A549 (cell line): ENCODE results near the gene NID1. TPM values are rescaled to one million over a fixed set of nuclear protein-coding genes. Genes with fewer than 3 reads are reported as not detected.

Source experiments
- ATAC-seq, 2 experiments: fragments of 200-7000 bp in 1 of 2; fragments of >200 bp in 1 of 2; cut with Nextera tagmentation in 1 of 2; cut with Tn5 transposase in 1 of 2; 3 replicates each; pipeline versions ENCODE4 v1.8.0 to v1.9.1; 2018 to 2020; ENCODE audit warnings: mild to moderate bottlenecking in 1 of 2, moderate library complexity in 1 of 2
- CTCF ChIA-PET: fragments of 300-600 bp; sonication (Branson Sonifier 250); formaldehyde crosslinking; extraction: SDS; loops from one replicate; lab custom pipeline; 2021; ENCODE audit warnings: antibody characterized with exemption, inconsistent platforms; lab: Yijun Ruan, JAX
- POLR2A ChIA-PET: fragments of 350-600 bp; formaldehyde crosslinking; extraction: SDS; loops from one replicate; lab custom pipeline; 2021; ENCODE audit warnings: antibody characterized with exemption, inconsistent platforms; lab: Yijun Ruan, JAX
- DNase-seq, 2 experiments: peaks; one replicate each; pipeline versions ENCODE4 v3.0.0 to v3.0.0-alpha.2; 2011 to 2016; ENCODE audit warnings: low read depth in 1 of 2, low spot score in 1 of 2
- FAIRE-seq: peaks from 2 replicates; lab custom pipeline; 2011; peaks lifted over from hg19 to GRCh38; lab: Jason Lieb, UNC
- H3K27ac ChIP-seq, 2 experiments: fragments of >200 bp; sonication (Bioruptor Twin); formaldehyde crosslinking; 3 replicates each; pipeline ENCODE4 v1.5.1; 2016 to 2017
- H3K4me1 ChIP-seq: fragments of >200 bp; sonication (Bioruptor Twin); formaldehyde crosslinking; 3 replicates; pipeline ENCODE4 v1.6.1; 2016
- H3K4me2 ChIP-seq: fragments of >200 bp; sonication (Bioruptor Twin); formaldehyde crosslinking; 3 replicates; pipeline ENCODE4 v1.6.1; 2016
- H3K4me3 ChIP-seq: fragments of >200 bp; sonication (Bioruptor Twin); formaldehyde crosslinking; 3 replicates; pipeline ENCODE4 v1.5.1; 2016
- H3K9me3 ChIP-seq: fragments of >200 bp; sonication (Bioruptor Twin); formaldehyde crosslinking; 3 replicates; pipeline ENCODE4 v1.6.1; 2016
- BHLHE40 ChIP-seq: IDR thresholded peaks from 2 replicates; pipeline ENCODE4 v1.6.1; 2012; ENCODE audit warnings: low read depth, low read length, inconsistent platforms
- CBX8 ChIP-seq: fragments of 200-600 bp; sonication (generic); IDR thresholded peaks from 2 replicates; pipeline ENCODE4 v1.6.1; 2016
- CHD4 ChIP-seq: fragments of 200-600 bp; sonication (generic); IDR thresholded peaks from 2 replicates; pipeline ENCODE4 v1.6.1; 2016; ENCODE audit warnings: antibody characterized with exemption, mild to moderate bottlenecking, borderline replicate concordance
- EHF ChIP-seq: fragments of 250-450 bp; sonication (Bioruptor Pico); IDR thresholded peaks from 2 replicates; pipeline ENCODE4 v1.5.0; 2020; ENCODE audit warnings: mild to moderate bottlenecking
- ELK1 ChIP-seq: fragments of 150-350 bp; IDR thresholded peaks from 2 replicates; pipeline ENCODE4 v1.6.1; 2014; ENCODE audit warnings: low read depth, mild to moderate bottlenecking, low read length
- FOSL2 ChIP-seq, 2 experiments: fragments of 450-650 bp in 1 of 2; fragments of >200 bp in 1 of 2; sonication (Bioruptor Twin) in 1 of 2; formaldehyde crosslinking; IDR thresholded peaks; 2 replicates each; pipeline versions ENCODE4 v1.5.0 to v1.6.1; 2016 to 2020; ENCODE audit warnings: mild to moderate bottlenecking in 1 of 2, moderate library complexity in 1 of 2
- HEYL ChIP-seq: fragments of 250-450 bp; sonication (Bioruptor Pico); IDR thresholded peaks from 2 replicates; pipeline ENCODE4 v1.8.0; 2021; ENCODE audit warnings: mild to moderate bottlenecking, moderate library complexity
- HOXB5 ChIP-seq: fragments of 250-450 bp; sonication (Bioruptor Pico); IDR thresholded peaks from 2 replicates; pipeline ENCODE4 v1.5.0; 2020; ENCODE audit warnings: mild to moderate bottlenecking, moderate library complexity
- MAX ChIP-seq: IDR thresholded peaks from 2 replicates; pipeline ENCODE4 v1.6.1; 2012
- NFE2L2 ChIP-seq: fragments of 150-350 bp; conservative IDR thresholded peaks from 2 replicates; pipeline ENCODE4 v1.6.1; 2014; ENCODE audit warnings: low read length
- NPAS2 ChIP-seq: fragments of 250-450 bp; sonication (Bioruptor Pico); IDR thresholded peaks from 2 replicates; pipeline ENCODE4 v1.8.0; 2022; ENCODE audit warnings: mild to moderate bottlenecking, moderate library complexity, borderline replicate concordance
- NR3C1 ChIP-seq: fragments of >200 bp; sonication (Bioruptor Twin); formaldehyde crosslinking; IDR thresholded peaks from 3 replicates; pipeline ENCODE4 v1.6.1; 2017
- PHF8 ChIP-seq: fragments of 200-600 bp; sonication (generic); IDR thresholded peaks from 2 replicates; pipeline ENCODE4 v1.6.1; 2016; ENCODE audit warnings: low read depth, mild to moderate bottlenecking, antibody characterized with exemption, moderate library complexity, borderline replicate concordance
- RAD21 ChIP-seq, 2 experiments: fragments of >200 bp in 1 of 2; sonication (Bioruptor Twin) in 1 of 2; formaldehyde crosslinking in 1 of 2; IDR thresholded peaks in 1 of 2; conservative IDR thresholded peaks in 1 of 2; 2 replicates in 1 of 2; 3 replicates in 1 of 2; pipeline ENCODE4 v1.6.1; 2012 to 2018; ENCODE audit warnings: inconsistent platforms in 1 of 2
- REST ChIP-seq: fragments of 200-600 bp; sonication (generic); IDR thresholded peaks from 2 replicates; pipeline ENCODE4 v1.6.1; 2016; ENCODE audit warnings: antibody characterized with exemption, mild to moderate bottlenecking, moderate library complexity
- RFX5 ChIP-seq: fragments of 450-650 bp; IDR thresholded peaks from 2 replicates; pipeline ENCODE4 v1.7.1; 2014; ENCODE audit warnings: antibody characterized with exemption, mild to moderate bottlenecking, moderate library complexity
- RNF2 ChIP-seq: fragments of 200-600 bp; sonication (generic); IDR thresholded peaks from 2 replicates; pipeline ENCODE4 v1.6.1; 2016; ENCODE audit warnings: low read depth, mild to moderate bottlenecking, antibody characterized with exemption, moderate library complexity, borderline replicate concordance
- SMC3 ChIP-seq: fragments of >200 bp; sonication (Bioruptor Twin); formaldehyde crosslinking; IDR thresholded peaks from 3 replicates; pipeline ENCODE4 v1.6.1; 2018; ENCODE audit warnings: inconsistent platforms
- TP53 ChIP-seq: fragments of 250-450 bp; sonication (Bioruptor Pico); IDR thresholded peaks from 2 replicates; pipeline ENCODE4 v1.5.0; 2021; ENCODE audit warnings: mild to moderate bottlenecking, moderate library complexity
- USF2 ChIP-seq: fragments of 450-650 bp; IDR thresholded peaks from 2 replicates; pipeline ENCODE4 v1.6.1; 2014; ENCODE audit warnings: antibody characterized with exemption
- ZFP36 ChIP-seq: fragments of 450-650 bp; IDR thresholded peaks from 2 replicates; pipeline ENCODE4 v1.6.1; 2014; ENCODE audit warnings: borderline replicate concordance; ENCODE audit not compliant: partially characterized antibody
- ZSCAN20 ChIP-seq: fragments of 250-450 bp; sonication (Bioruptor Pico); IDR thresholded peaks from 2 replicates; pipeline ENCODE4 v1.8.0; 2022; ENCODE audit warnings: mild to moderate bottlenecking, moderate library complexity
- WGBS: methylation state at CpG from one replicate; pipeline ENCODE4 v1.1.6; 2017; ENCODE audit errors: missing lambda C conversion rate; 5-methylcytosine and 5-hydroxymethylcytosine counted together
- polyA plus RNA-seq, 4 experiments: library from polyadenylated mRNA; depleted of rRNA in 3 of 4; stranded (reverse); fragments of >200 nt; fragmentation: RNase III in 1 of 4; extraction: RNeasy Plus Mini Kit Qiagen cat#74134 plus additional on column Dnase treatment in 1 of 4; gene quantifications; 2 replicates in 3 of 4; 3 replicates in 1 of 4; pipeline ENCODE4 v1.2.3, GENCODE V29; 2011 to 2017

Gene NID1
- polyA plus RNA-seq, 2 of the 4 experiments (the other 2 are of a cell fraction) = 6.8 to 10.5 TPM

- Histone ChIP-seq H3K4me3 (no peak overlapping the region), H3K4me1 (peaks cover 13% of the 10 kb centered on the region), H3K4me2 (no peak overlapping the region), H3K9me3 (no peaks in the 10 kb centered on the region), H3K27ac (no peak overlapping the region)
- no peak for FAIRE-seq
- ATAC-seq = no peak
- POLR2A ChIA-PET = no interaction called here
- CTCF ChIA-PET = interaction anchor here (1.3 to 1.8 kb wide), 2 partner anchors 10 to 15 kb away, joined by 3 to 12 read pairs; no protein-coding TSS in a partner anchor
- DNase-seq = no peak
- TF ChIP-seq RFX5 (no peak), RNF2 (no peak), NR3C1 (no peak)
- WGBS = 76% methylated on average over 3 of the region's 4 CpGs
These were observed 49.4 kb downstream of the NID1 start for GRCh38 chr1:236015539-236015938.

DNA sequence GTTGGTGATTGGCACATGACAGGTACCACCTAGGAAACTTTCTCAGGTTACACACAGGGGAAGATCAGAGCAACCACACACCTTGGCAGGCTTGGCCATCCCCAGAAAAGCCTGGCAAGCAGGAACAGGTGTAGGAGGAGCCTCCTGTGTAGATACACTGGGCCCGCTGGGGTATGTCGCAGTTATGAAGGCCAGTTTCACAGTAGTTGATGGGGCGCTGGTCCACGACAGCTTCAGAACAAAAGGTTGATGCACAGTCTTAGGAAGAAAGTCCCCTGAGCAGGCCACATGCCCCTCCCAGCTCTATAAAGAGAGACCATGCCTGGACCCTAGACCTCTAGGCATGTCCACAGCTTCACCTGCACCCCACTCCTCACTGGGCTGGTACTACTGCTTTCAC, 51.6 kb downstream of the NID1 start:
- no peak overlapping the region for H3K27ac ChIP-seq
- ChIA-PET CTCF (no interaction called here), POLR2A (no interaction called here)
- FAIRE-seq (no peak), ATAC-seq (no peak), DNase-seq (no peak)
- no peak overlapping the region for H3K4me2 ChIP-seq
- 90% methylated on average over 4 of the region's 4 CpGs for WGBS
- H3K4me1 ChIP-seq = peaks cover 25% of the 10 kb centered on the region
- no peaks in the 10 kb centered on the region for H3K9me3 ChIP-seq
- TF ChIP-seq ZFP36 = no peak
- TF ChIP-seq SMC3 = no peak
- TF ChIP-seq MAX = no peak
- no peak overlapping the region for H3K4me3 ChIP-seq

DNA sequence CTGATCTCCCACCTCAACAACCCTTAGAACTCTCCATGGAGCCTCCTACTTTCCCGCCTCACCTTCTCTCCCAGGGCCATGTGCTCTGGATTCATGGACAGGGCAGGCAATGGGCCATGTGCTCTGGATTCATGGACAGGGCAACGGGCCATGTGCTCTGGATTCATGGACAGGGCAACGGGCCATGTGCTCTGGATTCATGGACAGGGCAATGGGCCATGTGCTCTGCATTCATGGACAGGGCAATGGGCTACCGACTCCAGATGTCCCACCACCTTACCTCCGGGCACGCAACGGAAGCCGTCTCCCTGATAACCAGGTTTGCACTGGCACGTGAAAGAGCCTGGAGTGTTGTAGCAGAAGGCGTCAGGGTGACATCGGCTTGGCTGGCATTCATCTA, 53.2 kb downstream of the NID1 start:
- FAIRE-seq (no peak), DNase-seq (no peak), ATAC-seq (no peak)
- Histone ChIP-seq H3K4me2 (no peak overlapping the region), H3K27ac (no peak overlapping the region), H3K4me1 (peaks cover 19% of the 10 kb centered on the region), H3K4me3 (no peak overlapping the region), H3K9me3 (no peaks in the 10 kb centered on the region)
- POLR2A ChIA-PET = no interaction called here
- TF ChIP-seq SMC3 (no peak), REST (no peak), RAD21 (conservative IDR thresholded peaks at IDR 0.05 in 1 of 2, IDR thresholded peaks at IDR 0.05 in 1 of 2) (no peak), CBX8 (no peak), TP53 (CRISPR knock-in tag) (no peak), USF2 (no peak), NFE2L2 (no peak), FOSL2 (IDR thresholded peaks at IDR 0.05) (no peak), FOSL2 (CRISPR knock-in tag; IDR thresholded peaks at IDR 0.05) (no peak), PHF8 (no peak), ZFP36 (no peak), EHF (CRISPR knock-in tag) (no peak), HOXB5 (no peak), HEYL (CRISPR knock-in tag) (no peak), NPAS2 (CRISPR knock-in tag) (no peak), BHLHE40 (no peak), RFX5 (no peak), ZSCAN20 (CRISPR knock-in tag) (no peak), CHD4 (no peak), ELK1 (no peak)
- CTCF ChIA-PET = no interaction called here
- 90% methylated on average over 11 of the region's 11 CpGs for WGBS
